ENCODE results near the gene CCDC88B. TPM values are rescaled to one million over a fixed set of nuclear protein-coding genes. Genes with fewer than 3 reads are reported as not detected.
A peak's percentile ranks its signal among the peaks of the same experiment; 100 is the strongest.
"Not testable (repeated sequence)": the region's sequence is repeated elsewhere in the genome, so short reads cannot be mapped to it uniquely, and the experiment has no call there.

Gene CCDC88B
- total RNA-seq, 4 donors from 2014 or later: 3.3 to 8.3 (median 5.4) TPM

- no peak overlapping the region for H3K4me3 ChIP-seq
- 74% methylated on average over 10 of the region's 10 CpGs for WGBS
- peak overlapping the region; percentile 50 for H3K27ac ChIP-seq
- H3K27me3 ChIP-seq: no peaks in the 10 kb centered on the region
- H3K9me3 ChIP-seq: no peaks in the 10 kb centered on the region
- TF ChIP-seq EP300 (IDR thresholded peaks at IDR 0.05) (no peak), CTCF (IDR thresholded peaks at IDR 0.05) (no peak), POLR2A (IDR thresholded peaks at IDR 0.05) (no peak), POLR2AphosphoS5 (IDR thresholded peaks at IDR 0.05) (no peak)
- no peak for DNase-seq (ENCODE audit: low spot score in 2 of 2)
- peaks cover 22% of the 10 kb centered on the region for H3K36me3 ChIP-seq
- H3K4me1 ChIP-seq: peaks cover 49% of the 10 kb centered on the region
These were observed 27.1 kb upstream of the CCDC88B start for GRCh38 chr11:64312947-64313346.

GRCh38 chr11:64313491-64314145 is 26.4 kb upstream of the CCDC88B start:
- Histone ChIP-seq H3K9me3 (no peaks in the 10 kb centered on the region), H3K4me1 (peaks cover 52% of the 10 kb centered on the region), H3K4me3 (no peak overlapping the region), H3K27ac (peak overlapping the region; percentile 50), H3K27me3 (no peaks in the 10 kb centered on the region), H3K36me3 (peaks cover 22% of the 10 kb centered on the region)
- WGBS: 21% methylated on average over 10 of the region's 18 CpGs
- DNase-seq (ENCODE audit: low spot score in 2 of 2): peak in 1 of 2 donors; percentile 85
- no peak for TF ChIP-seq EP300 (IDR thresholded peaks at IDR 0.05)
- no peak for TF ChIP-seq POLR2A (IDR thresholded peaks at IDR 0.05)
- TF ChIP-seq CTCF (IDR thresholded peaks at IDR 0.05): no peak
- TF ChIP-seq POLR2AphosphoS5 (IDR thresholded peaks at IDR 0.05): no peak

- Histone ChIP-seq H3K36me3 (peaks cover 22% of the 10 kb centered on the region), H3K4me1 (peaks cover 58% of the 10 kb centered on the region), H3K4me3 (no peak overlapping the region), H3K9me3 (no peaks in the 10 kb centered on the region), H3K27ac (peak overlapping the region; percentile 50), H3K27me3 (no peaks in the 10 kb centered on the region)
- 80% methylated on average over 14 of the region's 19 CpGs for WGBS
- TF ChIP-seq POLR2A (IDR thresholded peaks at IDR 0.05) (no peak), EP300 (IDR thresholded peaks at IDR 0.05) (no peak), CTCF (IDR thresholded peaks at IDR 0.05) (no peak), POLR2AphosphoS5 (IDR thresholded peaks at IDR 0.05) (no peak)
- DNase-seq (ENCODE audit: low spot score in 2 of 2): no peak
These were observed 25.7 kb upstream of the CCDC88B start for GRCh38 chr11:64314146-64314804.

- no peaks in the 10 kb centered on the region for H3K27me3 ChIP-seq
- no peak overlapping the region for H3K4me3 ChIP-seq
- TF ChIP-seq EP300 (IDR thresholded peaks at IDR 0.05): no peak
- TF ChIP-seq POLR2AphosphoS5 (IDR thresholded peaks at IDR 0.05): no peak
- no peak for TF ChIP-seq POLR2A (IDR thresholded peaks at IDR 0.05)
- H3K27ac ChIP-seq: no peak overlapping the region
- H3K9me3 ChIP-seq: no peaks in the 10 kb centered on the region
- no peak for DNase-seq (ENCODE audit: low spot score in 2 of 2)
- H3K4me1 ChIP-seq: peaks cover 64% of the 10 kb centered on the region
- H3K36me3 ChIP-seq: peaks cover 22% of the 10 kb centered on the region
- 89% methylated on average over 19 of the region's 24 CpGs for WGBS
These were observed 25.0 kb upstream of the CCDC88B start for GRCh38 chr11:64314805-64315561.

- 83% methylated on average over 20 of the region's 25 CpGs for WGBS
- Histone ChIP-seq H3K36me3 (peaks cover 29% of the 10 kb centered on the region), H3K4me1 (peaks cover 63% of the 10 kb centered on the region)
- not testable (repeated sequence) for H3K4me3 ChIP-seq; DNase-seq (ENCODE audit: low spot score in 2 of 2); H3K9me3 ChIP-seq; H3K27ac ChIP-seq; H3K27me3 ChIP-seq
These were observed 24.1 kb upstream of the CCDC88B start for GRCh38 chr11:64315667-64316526.

All from suprapubic skin (tissue), 4 donors.